ENCODE results near the gene ASXL1.

DNA sequence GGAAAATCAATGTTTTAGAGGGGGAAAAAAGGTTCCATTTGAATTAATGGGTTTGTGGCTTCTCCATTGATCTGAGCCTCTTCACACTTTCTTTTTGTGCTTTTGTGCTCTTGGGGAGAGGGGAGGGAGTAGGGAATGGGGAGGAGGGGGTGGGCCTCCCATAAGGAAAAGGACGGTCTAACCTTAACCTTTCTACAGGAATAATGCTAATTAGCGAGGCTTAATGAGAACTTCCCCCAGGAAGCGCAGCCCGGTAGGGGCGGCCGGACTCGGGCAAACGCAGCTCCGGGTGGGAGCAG lies 124.0 kb downstream of the ASXL1 start:
- TF ChIP-seq, protein P1, sequence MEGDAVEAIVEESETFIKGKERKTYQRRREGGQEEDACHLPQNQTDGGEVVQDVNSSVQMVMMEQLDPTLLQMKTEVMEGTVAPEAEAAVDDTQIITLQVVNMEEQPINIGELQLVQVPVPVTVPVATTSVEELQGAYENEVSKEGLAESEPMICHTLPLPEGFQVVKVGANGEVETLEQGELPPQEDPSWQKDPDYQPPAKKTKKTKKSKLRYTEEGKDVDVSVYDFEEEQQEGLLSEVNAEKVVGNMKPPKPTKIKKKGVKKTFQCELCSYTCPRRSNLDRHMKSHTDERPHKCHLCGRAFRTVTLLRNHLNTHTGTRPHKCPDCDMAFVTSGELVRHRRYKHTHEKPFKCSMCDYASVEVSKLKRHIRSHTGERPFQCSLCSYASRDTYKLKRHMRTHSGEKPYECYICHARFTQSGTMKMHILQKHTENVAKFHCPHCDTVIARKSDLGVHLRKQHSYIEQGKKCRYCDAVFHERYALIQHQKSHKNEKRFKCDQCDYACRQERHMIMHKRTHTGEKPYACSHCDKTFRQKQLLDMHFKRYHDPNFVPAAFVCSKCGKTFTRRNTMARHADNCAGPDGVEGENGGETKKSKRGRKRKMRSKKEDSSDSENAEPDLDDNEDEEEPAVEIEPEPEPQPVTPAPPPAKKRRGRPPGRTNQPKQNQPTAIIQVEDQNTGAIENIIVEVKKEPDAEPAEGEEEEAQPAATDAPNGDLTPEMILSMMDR (IDR thresholded peaks at IDR 0.05) = no peak
- TF ChIP-seq POLR2AphosphoS5 (IDR thresholded peaks at IDR 0.05; ENCODE audit: insufficient read depth in 1 of 2, low read depth in 1 of 2) (no peak), POLR2A (IDR thresholded peaks at IDR 0.05) (no peak)
